ENCODE results near the gene ELFN2.

ELFN2 gene

DNA sequence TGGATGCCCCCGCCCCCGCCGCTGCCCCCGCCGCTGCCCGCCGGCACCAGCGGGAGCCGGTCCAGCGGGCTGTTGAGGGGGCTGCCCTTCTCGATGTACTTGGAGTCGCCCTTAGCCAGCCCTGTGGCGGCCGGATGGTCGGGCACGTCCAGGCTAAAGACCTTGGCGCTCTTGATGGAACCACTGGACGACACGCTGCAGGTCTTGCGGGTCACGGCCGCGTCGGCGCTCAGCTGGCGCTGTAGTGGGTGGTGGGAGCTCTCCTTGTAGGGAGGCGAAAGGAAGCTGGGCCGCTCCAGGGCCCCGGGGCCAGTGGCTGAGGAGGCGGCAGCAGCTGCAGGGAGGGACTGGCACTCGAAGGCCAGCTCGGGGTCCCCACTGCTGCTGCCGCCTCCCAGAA is 53.8 kb downstream of the ELFN2 start:
- Histone ChIP-seq H3K36me3 (no peaks in the 10 kb centered on the region), H3K27me3 (peaks cover 33% of the 10 kb centered on the region), H3K9me3 (no peaks in the 10 kb centered on the region), H3K27ac (no peak overlapping the region), H3K4me1 (ENCODE audit: control insufficient read depth in 1 of 2, insufficient read depth in 1 of 2, low read depth in 1 of 2, low read length in 1 of 2) (no peaks in the 10 kb centered on the region), H3K4me3 (ENCODE audit: low read depth in 1 of 2, low read length in 1 of 2) (no peak overlapping the region)
- TF ChIP-seq, protein P1, sequence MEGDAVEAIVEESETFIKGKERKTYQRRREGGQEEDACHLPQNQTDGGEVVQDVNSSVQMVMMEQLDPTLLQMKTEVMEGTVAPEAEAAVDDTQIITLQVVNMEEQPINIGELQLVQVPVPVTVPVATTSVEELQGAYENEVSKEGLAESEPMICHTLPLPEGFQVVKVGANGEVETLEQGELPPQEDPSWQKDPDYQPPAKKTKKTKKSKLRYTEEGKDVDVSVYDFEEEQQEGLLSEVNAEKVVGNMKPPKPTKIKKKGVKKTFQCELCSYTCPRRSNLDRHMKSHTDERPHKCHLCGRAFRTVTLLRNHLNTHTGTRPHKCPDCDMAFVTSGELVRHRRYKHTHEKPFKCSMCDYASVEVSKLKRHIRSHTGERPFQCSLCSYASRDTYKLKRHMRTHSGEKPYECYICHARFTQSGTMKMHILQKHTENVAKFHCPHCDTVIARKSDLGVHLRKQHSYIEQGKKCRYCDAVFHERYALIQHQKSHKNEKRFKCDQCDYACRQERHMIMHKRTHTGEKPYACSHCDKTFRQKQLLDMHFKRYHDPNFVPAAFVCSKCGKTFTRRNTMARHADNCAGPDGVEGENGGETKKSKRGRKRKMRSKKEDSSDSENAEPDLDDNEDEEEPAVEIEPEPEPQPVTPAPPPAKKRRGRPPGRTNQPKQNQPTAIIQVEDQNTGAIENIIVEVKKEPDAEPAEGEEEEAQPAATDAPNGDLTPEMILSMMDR (IDR thresholded peaks at IDR 0.05): no peak

DNA sequence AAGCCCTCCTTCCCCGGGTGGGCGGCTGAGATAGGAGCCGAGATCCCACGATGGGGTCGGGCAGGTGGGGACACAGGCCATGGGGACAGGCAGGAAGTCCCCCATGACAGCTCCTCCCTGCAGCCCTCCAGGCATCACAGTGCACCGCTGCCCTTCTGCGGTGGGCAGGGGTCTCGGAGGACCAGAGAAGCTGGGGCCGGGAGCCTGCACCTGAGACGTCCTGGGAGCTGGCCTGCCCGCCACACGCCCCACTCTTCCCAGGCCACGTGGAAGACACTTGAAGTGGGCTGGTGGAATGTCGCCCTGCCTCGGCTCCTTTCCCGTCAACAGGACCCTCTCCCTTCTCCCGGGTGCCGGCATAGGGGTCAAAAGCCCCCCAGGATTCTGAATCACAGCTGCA is 55.4 kb downstream of the ELFN2 start:
- Histone ChIP-seq H3K36me3 (no peaks in the 10 kb centered on the region), H3K4me1 (ENCODE audit: control insufficient read depth in 1 of 2, insufficient read depth in 1 of 2, low read depth in 1 of 2, low read length in 1 of 2) (no peaks in the 10 kb centered on the region), H3K27me3 (peaks cover 27% of the 10 kb centered on the region), H3K27ac (no peak overlapping the region), H3K9me3 (no peaks in the 10 kb centered on the region), H3K4me3 (ENCODE audit: low read depth in 1 of 2, low read length in 1 of 2) (no peak overlapping the region)
- TF ChIP-seq, protein P1 (IDR thresholded peaks at IDR 0.05): no peak

DNA sequence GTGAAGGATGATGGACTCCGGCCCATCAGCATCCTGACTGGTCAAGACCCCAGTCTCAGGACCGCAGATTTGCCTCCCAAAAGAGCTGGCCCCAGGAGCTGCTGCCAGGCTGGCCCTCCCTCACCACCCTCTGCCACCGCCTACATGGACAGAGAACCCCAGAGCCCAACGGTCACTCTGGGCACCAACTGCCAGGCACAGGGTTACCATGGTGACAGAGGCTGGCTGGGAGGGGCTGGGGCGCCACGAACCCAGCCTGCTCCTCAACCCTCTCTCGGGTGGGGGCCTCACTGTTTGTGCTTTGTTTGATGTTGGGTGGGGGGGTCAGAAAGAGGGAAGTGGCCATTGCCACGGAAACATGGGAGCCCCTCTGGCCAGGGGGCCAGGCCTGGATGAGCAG is 55.8 kb downstream of the ELFN2 start:
- TF ChIP-seq, protein P1 (IDR thresholded peaks at IDR 0.05): no peak
- H3K27me3 ChIP-seq: peaks cover 22% of the 10 kb centered on the region
- H3K36me3 ChIP-seq: no peaks in the 10 kb centered on the region
- H3K4me1 ChIP-seq (ENCODE audit: control insufficient read depth in 1 of 2, insufficient read depth in 1 of 2, low read depth in 1 of 2, low read length in 1 of 2): no peaks in the 10 kb centered on the region
- H3K4me3 ChIP-seq (ENCODE audit: low read depth in 1 of 2, low read length in 1 of 2): no peak overlapping the region
- no peaks in the 10 kb centered on the region for H3K9me3 ChIP-seq
- no peak overlapping the region for H3K27ac ChIP-seq

DNA sequence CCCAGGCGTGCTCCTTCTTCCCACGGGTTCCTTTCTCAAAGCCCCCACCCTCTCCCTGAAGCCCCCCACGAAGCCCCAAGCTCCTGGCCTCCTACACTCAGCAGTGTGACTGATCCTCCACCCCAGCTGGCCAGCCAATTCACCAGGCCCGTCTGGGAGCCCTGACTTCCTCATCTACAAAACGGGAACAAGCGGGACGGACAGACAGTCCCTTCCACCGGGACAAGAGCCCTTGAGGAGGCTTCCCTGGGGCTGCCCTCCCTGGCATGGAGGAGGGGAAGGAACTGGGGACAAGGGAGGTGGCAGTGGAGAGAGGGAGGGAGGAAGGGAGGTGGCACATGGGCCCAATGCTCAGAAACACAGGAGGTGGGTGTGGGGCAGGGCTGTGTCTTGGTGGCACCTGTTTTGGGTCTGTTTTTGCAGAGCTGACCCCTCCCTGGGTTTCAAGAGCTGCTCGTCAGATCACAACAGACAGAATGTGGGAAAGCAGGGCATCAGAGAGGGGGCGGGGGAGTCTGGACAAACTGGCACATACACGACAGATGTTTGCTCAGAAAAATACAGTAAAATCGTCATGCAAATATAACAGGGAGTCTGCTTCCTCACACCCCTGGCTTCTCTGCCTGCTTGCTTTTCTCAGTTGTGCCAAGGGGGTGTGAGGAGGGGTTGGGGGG is 56.8 kb downstream of the ELFN2 start:
- Histone ChIP-seq H3K4me1 (ENCODE audit: control insufficient read depth in 1 of 2, insufficient read depth in 1 of 2, low read depth in 1 of 2, low read length in 1 of 2) (no peaks in the 10 kb centered on the region), H3K4me3 (ENCODE audit: low read depth in 1 of 2, low read length in 1 of 2) (no peak overlapping the region), H3K36me3 (no peaks in the 10 kb centered on the region), H3K9me3 (no peaks in the 10 kb centered on the region), H3K27me3 (peaks cover 12% of the 10 kb centered on the region), H3K27ac (no peak overlapping the region)
- TF ChIP-seq, protein P1 (IDR thresholded peaks at IDR 0.05): no peak

DNA sequence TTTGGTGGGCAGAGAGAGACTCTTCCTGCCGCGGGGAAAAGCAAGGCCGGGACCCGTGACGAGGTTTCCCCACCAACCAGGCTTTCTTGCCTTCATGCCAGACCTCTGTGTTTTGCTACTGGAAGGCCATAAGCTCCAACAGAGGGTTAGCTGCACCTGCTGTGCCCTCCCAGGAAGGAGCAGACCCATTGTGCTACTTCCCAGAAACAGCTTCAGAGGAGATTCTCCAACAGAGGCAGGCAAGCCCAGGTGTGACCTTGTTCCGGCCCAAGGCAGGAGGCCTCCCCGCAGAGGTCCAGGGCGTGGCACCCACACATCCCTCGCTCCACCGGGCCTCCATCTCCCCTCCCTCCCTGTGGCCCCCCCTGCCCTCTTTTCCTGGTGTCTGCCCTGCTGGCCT is 57.8 kb downstream of the ELFN2 start:
- TF ChIP-seq, protein P1 (IDR thresholded peaks at IDR 0.05): no peak
- Histone ChIP-seq H3K27ac (no peak overlapping the region), H3K4me1 (ENCODE audit: control insufficient read depth in 1 of 2, insufficient read depth in 1 of 2, low read depth in 1 of 2, low read length in 1 of 2) (no peaks in the 10 kb centered on the region), H3K4me3 (ENCODE audit: low read depth in 1 of 2, low read length in 1 of 2) (no peak overlapping the region), H3K36me3 (no peaks in the 10 kb centered on the region), H3K27me3 (peaks cover 5% of the 10 kb centered on the region), H3K9me3 (no peaks in the 10 kb centered on the region)
